GM12874 (cell line): ENCODE data around the gene CST2.
A peak's percentile ranks its signal among the peaks of the same experiment; 100 is the strongest.

Experiments used
- TF ChIP-seq, protein P1 (sequence below): IDR thresholded peaks from 2 replicates; pipeline ENCODE4 v1.5.1; 2011; ENCODE audit warnings: low read depth, mild to moderate bottlenecking, control low read depth, low read length, moderate library complexity; ENCODE audit not compliant: insufficient read depth

CST2 gene

DNA sequence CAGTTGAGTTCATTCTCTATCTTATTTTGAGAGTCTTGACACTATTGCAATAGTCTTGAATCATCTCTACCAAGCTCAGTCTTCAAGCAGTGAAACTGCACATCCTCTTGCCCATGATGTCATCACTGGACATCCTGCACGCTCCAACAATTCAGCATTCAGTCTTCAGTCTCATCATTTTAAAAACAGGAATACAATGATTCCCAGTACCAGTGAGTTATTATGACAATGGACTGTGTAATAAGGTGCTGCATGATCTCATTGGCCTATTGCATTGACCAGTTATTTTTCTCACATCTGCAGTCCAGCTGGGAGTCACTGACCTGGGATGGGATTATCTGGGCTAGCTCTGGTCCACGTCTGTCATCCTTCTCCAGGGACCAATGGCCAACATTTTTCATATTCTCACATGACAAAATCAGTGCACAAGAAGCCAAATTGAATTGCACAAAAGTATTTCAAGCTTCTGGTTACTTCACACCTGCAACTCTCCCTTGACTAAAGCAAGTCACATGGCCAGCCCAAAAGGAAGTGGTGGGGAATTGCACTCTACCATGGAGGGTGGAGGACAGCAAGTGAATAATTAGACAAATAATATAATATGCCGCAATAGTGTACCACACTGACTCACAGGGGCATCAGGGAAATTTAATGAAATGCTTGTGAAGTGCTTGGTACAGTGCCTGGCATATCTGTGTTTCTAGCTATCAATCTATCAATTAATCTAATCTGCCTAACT lies 6.4 kb upstream of the CST2 start:
- TF ChIP-seq, protein P1, sequence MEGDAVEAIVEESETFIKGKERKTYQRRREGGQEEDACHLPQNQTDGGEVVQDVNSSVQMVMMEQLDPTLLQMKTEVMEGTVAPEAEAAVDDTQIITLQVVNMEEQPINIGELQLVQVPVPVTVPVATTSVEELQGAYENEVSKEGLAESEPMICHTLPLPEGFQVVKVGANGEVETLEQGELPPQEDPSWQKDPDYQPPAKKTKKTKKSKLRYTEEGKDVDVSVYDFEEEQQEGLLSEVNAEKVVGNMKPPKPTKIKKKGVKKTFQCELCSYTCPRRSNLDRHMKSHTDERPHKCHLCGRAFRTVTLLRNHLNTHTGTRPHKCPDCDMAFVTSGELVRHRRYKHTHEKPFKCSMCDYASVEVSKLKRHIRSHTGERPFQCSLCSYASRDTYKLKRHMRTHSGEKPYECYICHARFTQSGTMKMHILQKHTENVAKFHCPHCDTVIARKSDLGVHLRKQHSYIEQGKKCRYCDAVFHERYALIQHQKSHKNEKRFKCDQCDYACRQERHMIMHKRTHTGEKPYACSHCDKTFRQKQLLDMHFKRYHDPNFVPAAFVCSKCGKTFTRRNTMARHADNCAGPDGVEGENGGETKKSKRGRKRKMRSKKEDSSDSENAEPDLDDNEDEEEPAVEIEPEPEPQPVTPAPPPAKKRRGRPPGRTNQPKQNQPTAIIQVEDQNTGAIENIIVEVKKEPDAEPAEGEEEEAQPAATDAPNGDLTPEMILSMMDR, result no peak

DNA sequence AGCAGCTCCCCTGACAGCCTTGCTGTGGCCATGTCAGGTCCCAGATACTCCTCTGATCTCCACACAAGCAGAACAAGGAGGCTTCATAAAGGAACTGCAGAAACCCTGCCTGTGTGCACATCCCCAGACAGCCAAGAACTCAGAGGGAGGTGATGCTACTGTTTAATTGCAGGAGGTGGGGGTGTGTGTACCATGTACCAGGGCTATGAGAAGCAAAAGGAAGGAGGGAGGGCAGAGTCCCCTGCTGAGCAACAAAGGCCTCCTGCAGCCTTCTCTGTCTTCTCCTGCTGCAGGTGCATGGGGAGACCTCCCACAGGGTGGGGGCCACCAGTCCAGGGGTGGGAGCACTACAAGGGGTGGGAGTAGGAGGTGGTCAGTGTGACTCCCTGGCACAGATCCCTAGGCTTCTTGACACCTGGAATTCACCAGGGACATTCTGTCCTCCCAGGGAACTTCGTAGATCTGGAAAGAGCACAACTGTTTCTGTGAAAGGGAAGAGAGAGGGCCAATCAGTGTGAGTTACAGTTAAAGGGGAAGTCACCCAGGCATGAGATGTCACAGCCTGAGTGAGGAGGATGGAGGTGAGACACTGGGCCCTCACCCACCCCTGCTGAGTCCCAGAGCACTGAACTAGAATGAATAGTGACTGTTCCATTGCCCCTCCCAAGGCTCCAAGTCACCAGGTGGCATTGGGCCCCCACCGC lies 2.8 kb downstream of the CST2 start:
- TF ChIP-seq, protein P1, result no peak

DNA sequence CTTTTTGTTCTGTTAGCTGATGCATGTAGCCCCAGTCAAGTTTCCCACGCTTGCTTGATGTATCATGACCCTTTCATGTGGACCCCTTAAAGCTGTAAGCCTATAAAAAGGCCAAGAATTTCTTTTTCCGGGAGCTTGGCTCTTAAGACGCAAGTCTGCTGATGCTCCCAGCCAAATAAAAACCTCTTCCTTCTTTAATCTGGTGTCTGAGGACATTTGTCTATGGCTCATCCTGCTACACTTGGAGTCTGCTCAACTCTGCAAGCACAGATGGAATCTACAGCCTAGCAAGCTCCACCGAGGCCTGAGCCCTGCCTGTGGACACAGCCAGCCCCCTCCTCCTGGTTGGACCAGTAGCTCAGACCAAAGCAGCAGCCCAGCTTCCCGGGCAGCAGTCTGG lies 3.4 kb downstream of the CST2 start:
- TF ChIP-seq, protein P1, result no peak

DNA sequence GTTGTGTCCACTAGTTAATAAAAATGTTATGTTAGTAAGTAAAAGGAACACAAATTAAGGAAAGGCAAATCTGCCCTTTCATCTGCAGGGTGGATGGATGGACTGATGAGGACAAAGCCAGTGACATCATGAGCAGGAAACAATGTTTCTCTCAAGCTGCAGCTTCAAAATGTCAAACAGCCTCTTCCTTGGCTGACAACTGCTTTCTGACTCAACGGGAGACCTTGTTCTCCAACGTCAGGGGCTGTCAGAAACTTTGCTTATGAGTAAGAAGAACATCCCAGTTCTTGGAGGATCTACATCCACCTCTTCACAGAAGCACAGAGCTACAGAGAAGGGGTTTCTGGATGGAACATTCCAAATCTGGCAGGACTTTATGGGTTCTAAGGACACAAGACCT lies 6.0 kb downstream of the CST2 start:
- TF ChIP-seq, protein P1, result no peak

DNA sequence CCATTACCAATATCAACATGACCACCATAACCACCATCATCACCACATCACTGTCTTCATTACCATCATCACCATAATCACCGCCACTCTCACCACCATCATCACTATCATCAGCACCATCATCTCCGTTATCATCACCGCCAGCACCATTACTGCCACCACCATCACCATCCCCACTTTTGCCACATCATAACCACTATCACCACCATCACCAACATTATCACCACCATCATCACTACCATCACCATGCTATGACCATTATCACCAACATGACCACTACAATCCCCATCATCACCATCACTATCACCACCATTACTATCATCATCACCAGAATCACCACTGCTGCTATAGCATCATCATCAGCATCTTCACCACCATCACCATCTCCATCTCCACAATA lies 25.7 kb downstream of the CST2 start:
- TF ChIP-seq, protein P1, result no peak

DNA sequence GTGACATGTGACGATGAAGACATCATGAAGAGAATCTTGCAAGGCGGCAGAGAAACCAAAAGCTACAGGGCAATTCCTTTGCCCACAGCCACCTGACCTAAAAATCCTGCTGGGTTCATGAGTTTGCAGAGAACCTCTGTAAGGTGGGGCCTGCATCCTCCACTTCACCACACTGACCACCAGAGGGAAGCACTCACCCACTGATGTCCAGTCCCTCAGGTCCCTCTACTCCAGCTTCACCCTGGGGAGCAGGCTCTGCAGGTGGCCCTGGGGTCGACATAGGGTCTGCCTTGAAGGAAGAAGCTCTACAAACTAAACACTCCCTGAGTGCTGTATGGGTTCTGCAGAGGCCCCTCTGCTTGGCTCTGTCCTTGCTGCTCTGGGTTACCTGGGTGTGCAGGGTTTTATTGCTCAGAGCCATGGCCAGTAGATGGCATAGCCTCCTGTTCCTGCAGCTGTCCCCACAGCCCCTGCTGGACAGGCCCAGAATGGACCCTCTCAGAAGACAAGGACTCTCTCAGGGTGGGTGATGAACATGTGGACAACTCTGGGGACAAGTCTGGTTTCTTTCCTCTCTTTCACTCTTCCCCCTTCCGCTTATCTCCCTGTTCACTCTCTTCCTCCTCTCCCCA lies 27.2 kb downstream of the CST2 start:
- TF ChIP-seq, protein P1, result peak; percentile 58

DNA sequence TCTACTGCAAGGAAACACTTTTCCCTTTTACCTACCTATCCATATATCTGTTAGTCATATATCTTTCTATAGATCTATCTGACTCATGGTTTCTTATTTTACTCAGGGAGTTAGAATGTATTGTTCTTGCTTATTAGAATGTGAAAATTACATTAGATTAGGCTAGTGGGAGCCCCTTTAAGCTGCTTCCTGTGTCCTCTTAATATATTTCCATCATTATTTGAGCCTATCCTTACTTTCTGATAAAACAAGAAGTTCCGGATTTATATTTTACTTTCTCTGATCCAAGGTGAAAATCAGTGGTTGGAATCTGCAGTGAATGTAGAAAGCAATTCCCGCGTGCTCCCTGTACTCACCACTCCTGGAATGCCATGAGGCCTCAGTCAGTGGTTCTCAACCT lies 31.0 kb downstream of the CST2 start:
- TF ChIP-seq, protein P1, result no peak
